Upper lobe of left lung (tissue), 6 donors: ENCODE data around the gene OR2M5. TPM values are rescaled to one million over a fixed set of nuclear protein-coding genes. Genes with fewer than 3 reads are reported as not detected.

Experiments
- ATAC-seq, 2 donors: fragments of 200-7000 bp; cut with Tn5 transposase; one replicate each; pipeline ENCODE4 v1.9.1; 2022; ENCODE audit warnings: mild to moderate bottlenecking in 2 of 2, moderate library complexity in 2 of 2; ENCODE audit not compliant: low FRiP score in 2 of 2
- DNase-seq, 2 donors: peaks; one replicate each; pipeline ENCODE4 v3.0.0-alpha.2; 2019 to 2020
- H3K27ac ChIP-seq, 4 donors: fragments of 200-600 bp; sonication (generic); one replicate each; pipeline ENCODE4 v1.5.1; 2016 to 2019
- H3K27me3 ChIP-seq, 4 donors: fragments of 200-600 bp; sonication (generic); one replicate each; pipeline ENCODE4 v1.5.1; 2017 to 2019
- H3K36me3 ChIP-seq, 4 donors: fragments of 200-600 bp; sonication (generic); one replicate each; pipeline ENCODE4 v1.5.1; 2016 to 2019
- H3K4me1 ChIP-seq, 4 donors: fragments of 200-600 bp; sonication (generic); one replicate each; pipeline ENCODE4 v1.5.1; 2018 to 2019
- H3K4me3 ChIP-seq, 4 donors: fragments of 200-600 bp; sonication (generic); one replicate each; pipeline ENCODE4 v1.5.1; 2017 to 2019; ENCODE audit warnings: mild to moderate bottlenecking in 2 of 4, moderate library complexity in 1 of 4
- H3K9me3 ChIP-seq, 4 donors: fragments of 200-600 bp; sonication (generic); one replicate each; pipeline ENCODE4 v1.5.1; 2018 to 2019
- EP300 ChIP-seq, 4 donors: sonication (generic); formaldehyde crosslinking; IDR thresholded peaks; one replicate each; pipeline ENCODE4 v1.5.1; 2017; ENCODE audit warnings: antibody characterized with exemption in 4 of 4, control low read depth in 2 of 4
- POLR2A ChIP-seq, 4 donors: fragments of 450-650 bp; IDR thresholded peaks; one replicate each; pipeline ENCODE4 v1.5.1; 2016 to 2017; ENCODE audit warnings: antibody characterized with exemption in 4 of 4, mild to moderate bottlenecking in 2 of 4
- POLR2AphosphoS5 ChIP-seq, 2 donors: sonication (generic); formaldehyde crosslinking; IDR thresholded peaks; one replicate each; pipeline ENCODE4 v1.5.1; 2017; ENCODE audit warnings: antibody characterized with exemption in 2 of 2
- WGBS, 2 donors: methylation state at CpG; one replicate each; pipeline ENCODE4 v1.1.5; 2017 to 2018; 5-methylcytosine and 5-hydroxymethylcytosine counted together
- total RNA-seq, 6 donors: library from RNA; depleted of rRNA in 4 of 6; stranded (reverse); fragments of >200 nt in 4 of 6; gene quantifications; one replicate each; pipeline versions ENCODE4 v1.1.0 to v1.2.1, GENCODE V29; 2016 to 2021
- TF ChIP-seq, protein P1 (sequence below), 6 experiments: fragments of 450-650 bp in 4 of 6; fragments of 200-600 bp in 2 of 6; sonication (generic) in 2 of 6; IDR thresholded peaks; one replicate each; pipeline ENCODE4 v1.5.1; 2016 to 2019; ENCODE audit warnings: antibody characterized with exemption in 6 of 6
- donor health status: DM: no; HTN: no; CAD: no; lungs with moderate emphysema.
- donor health status: DM: no; HTN: yes; CAD: no; lungs with severe emphysema.

The OR2M5 gene
- total RNA-seq, 6 donors from 2014 or later: not detected

- no peak for TF ChIP-seq POLR2AphosphoS5 (IDR thresholded peaks at IDR 0.05)
- no peak for TF ChIP-seq EP300 (IDR thresholded peaks at IDR 0.05)
- TF ChIP-seq, protein P1, sequence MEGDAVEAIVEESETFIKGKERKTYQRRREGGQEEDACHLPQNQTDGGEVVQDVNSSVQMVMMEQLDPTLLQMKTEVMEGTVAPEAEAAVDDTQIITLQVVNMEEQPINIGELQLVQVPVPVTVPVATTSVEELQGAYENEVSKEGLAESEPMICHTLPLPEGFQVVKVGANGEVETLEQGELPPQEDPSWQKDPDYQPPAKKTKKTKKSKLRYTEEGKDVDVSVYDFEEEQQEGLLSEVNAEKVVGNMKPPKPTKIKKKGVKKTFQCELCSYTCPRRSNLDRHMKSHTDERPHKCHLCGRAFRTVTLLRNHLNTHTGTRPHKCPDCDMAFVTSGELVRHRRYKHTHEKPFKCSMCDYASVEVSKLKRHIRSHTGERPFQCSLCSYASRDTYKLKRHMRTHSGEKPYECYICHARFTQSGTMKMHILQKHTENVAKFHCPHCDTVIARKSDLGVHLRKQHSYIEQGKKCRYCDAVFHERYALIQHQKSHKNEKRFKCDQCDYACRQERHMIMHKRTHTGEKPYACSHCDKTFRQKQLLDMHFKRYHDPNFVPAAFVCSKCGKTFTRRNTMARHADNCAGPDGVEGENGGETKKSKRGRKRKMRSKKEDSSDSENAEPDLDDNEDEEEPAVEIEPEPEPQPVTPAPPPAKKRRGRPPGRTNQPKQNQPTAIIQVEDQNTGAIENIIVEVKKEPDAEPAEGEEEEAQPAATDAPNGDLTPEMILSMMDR (IDR thresholded peaks at IDR 0.05): no peak
- no peak for TF ChIP-seq POLR2A (IDR thresholded peaks at IDR 0.05)
- H3K9me3 ChIP-seq: no peaks in the 10 kb centered on the region
These were observed 29.6 kb downstream of the OR2M5 start, which contains the start of gene OR2M2 for GRCh38 chr1:248174521-248174920. OR2M2 (plus strand) TSS chr1:248174821; CDS start chr1:248179986, 5,165 bp downstream.

GRCh38 chr1:248183996-248184395 is 39.0 kb downstream of the OR2M5 start:
- DNase-seq (no peak), ATAC-seq (no peak)
- no peaks in the 10 kb centered on the region for H3K36me3 ChIP-seq
- H3K4me1 ChIP-seq: no peaks in the 10 kb centered on the region
- no peak overlapping the region for H3K4me3 ChIP-seq
- no peak for TF ChIP-seq EP300 (IDR thresholded peaks at IDR 0.05)
- TF ChIP-seq, protein P1 (IDR thresholded peaks at IDR 0.05): no peak
- TF ChIP-seq POLR2AphosphoS5 (IDR thresholded peaks at IDR 0.05): no peak
- TF ChIP-seq POLR2A (IDR thresholded peaks at IDR 0.05): no peak
- H3K9me3 ChIP-seq: no peaks in the 10 kb centered on the region
- no peaks in the 10 kb centered on the region for H3K27me3 ChIP-seq
- WGBS, 2 donors: 64 to 74% methylated on average over 7 of the region's 7 CpGs
- no peak overlapping the region for H3K27ac ChIP-seq

More at GRCh38 chr1:248174521-248174920, 29.6 kb downstream of the OR2M5 start, which contains the start of gene OR2M2:
- DNase-seq: no peak
- Histone ChIP-seq H3K4me1 (no peaks in the 10 kb centered on the region), H3K36me3 (no peaks in the 10 kb centered on the region), H3K4me3 (no peak within 1 kb of the TSS), H3K27me3 (no peaks in the 10 kb centered on the region), H3K27ac (no peak within 1 kb of the TSS)
- no peak for ATAC-seq

DNA sequence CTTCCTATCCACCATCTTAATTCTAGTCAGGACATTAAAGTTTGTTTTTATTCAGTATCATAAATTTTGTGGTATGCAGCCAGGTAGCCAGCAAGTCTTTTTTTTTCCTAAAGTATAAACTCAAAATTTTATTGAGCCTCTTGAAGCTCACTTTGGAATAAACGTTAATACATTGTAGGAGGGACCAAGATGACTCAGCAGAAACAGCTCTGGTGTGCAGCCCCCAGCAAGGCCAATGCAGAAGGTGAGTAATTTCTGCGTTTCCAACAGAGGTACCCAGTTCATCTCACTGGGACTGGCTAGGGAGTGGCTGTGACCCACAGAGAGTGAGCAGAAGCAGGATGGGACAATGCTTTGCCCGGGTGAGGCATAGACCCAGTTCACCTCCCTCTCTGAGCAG is 42.4 kb downstream of the OR2M5 start:
- WGBS, 2 donors: 66 to 72% methylated on average over 2 to 3 of the region's 3 CpGs
- no peaks in the 10 kb centered on the region for H3K4me1 ChIP-seq
- ATAC-seq (no peak), DNase-seq (no peak)
- H3K9me3 ChIP-seq: no peaks in the 10 kb centered on the region
- H3K27ac ChIP-seq: no peak overlapping the region
- no peak overlapping the region for H3K4me3 ChIP-seq
- TF ChIP-seq POLR2A (IDR thresholded peaks at IDR 0.05): no peak
- TF ChIP-seq, protein P1 (IDR thresholded peaks at IDR 0.05): no peak
- TF ChIP-seq POLR2AphosphoS5 (IDR thresholded peaks at IDR 0.05): no peak
- TF ChIP-seq EP300 (IDR thresholded peaks at IDR 0.05): no peak
- H3K27me3 ChIP-seq: no peaks in the 10 kb centered on the region
- H3K36me3 ChIP-seq: no peaks in the 10 kb centered on the region

GRCh38 chr1:248189026-248189425 is 44.1 kb downstream of the OR2M5 start:
- H3K4me3 ChIP-seq: no peak overlapping the region
- no peak overlapping the region for H3K27ac ChIP-seq
- ATAC-seq: no peak
- DNase-seq: no peak
- H3K4me1 ChIP-seq: no peaks in the 10 kb centered on the region
- no peaks in the 10 kb centered on the region for H3K36me3 ChIP-seq
- TF ChIP-seq EP300 (IDR thresholded peaks at IDR 0.05) (no peak), POLR2AphosphoS5 (IDR thresholded peaks at IDR 0.05) (no peak), POLR2A (IDR thresholded peaks at IDR 0.05) (no peak)
- TF ChIP-seq, protein P1 (IDR thresholded peaks at IDR 0.05): no peak
- WGBS, 2 donors: 47 to 54% methylated on average over 11 of the region's 11 CpGs
- H3K27me3 ChIP-seq: no peaks in the 10 kb centered on the region
- peaks cover 0 to 4% (median 0%) of the 10 kb centered on the region in 4 donors for H3K9me3 ChIP-seq

- ATAC-seq (no peak), DNase-seq (no peak)
- no peak overlapping the region for H3K4me3 ChIP-seq
- no peaks in the 10 kb centered on the region for H3K36me3 ChIP-seq
- H3K27ac ChIP-seq: no peak overlapping the region
- H3K4me1 ChIP-seq: no peaks in the 10 kb centered on the region
- no peaks in the 10 kb centered on the region for H3K27me3 ChIP-seq
- peaks cover 0 to 4% (median 0%) of the 10 kb centered on the region in 4 donors for H3K9me3 ChIP-seq
- no peak for TF ChIP-seq POLR2A (IDR thresholded peaks at IDR 0.05)
- TF ChIP-seq POLR2AphosphoS5 (IDR thresholded peaks at IDR 0.05): no peak
- TF ChIP-seq EP300 (IDR thresholded peaks at IDR 0.05): no peak
- TF ChIP-seq, protein P1 (IDR thresholded peaks at IDR 0.05): no peak
- 61 to 77% methylated on average over 1 of the region's 1 CpG for WGBS, 2 donors
These were observed 49.2 kb downstream of the OR2M5 start for GRCh38 chr1:248194117-248194516.
